GM19328 (cell line): ENCODE measurements around the gene TBC1D24.

Experiments
- ATAC-seq: cut with Tn5 transposase; IDR thresholded peaks from one replicate; pipeline ENCODE4 v1.9.1; 2021; ENCODE audit warnings: mild to moderate bottlenecking, moderate library complexity; ENCODE audit not compliant: unreplicated experiment

The TBC1D24 gene

GRCh38 chr16:2481676-2482075 lies 6.7 kb downstream of the TBC1D24 start:
- ATAC-seq, result no peak

GRCh38 chr16:2482249-2482648 lies 7.3 kb downstream of the TBC1D24 start:
- ATAC-seq, result no peak

- ATAC-seq, result no peak
Observed at GRCh38 chr16:2482708-2483534, 8.0 kb downstream of the TBC1D24 start.

- ATAC-seq, result no peak
Observed at GRCh38 chr16:2483939-2484897, 9.3 kb downstream of the TBC1D24 start.

GRCh38 chr16:2484898-2485508 lies 10.1 kb downstream of the TBC1D24 start:
- ATAC-seq, result no peak

- no peak for ATAC-seq
Observed at GRCh38 chr16:2485811-2486507, 11.0 kb downstream of the TBC1D24 start.

- no peak for ATAC-seq
Observed at GRCh38 chr16:2486645-2487516, 12.0 kb downstream of the TBC1D24 start.

- no peak for ATAC-seq
Observed at GRCh38 chr16:2487517-2487842, 12.6 kb downstream of the TBC1D24 start.

- ATAC-seq, result no peak
Observed at GRCh38 chr16:2487903-2488531, 13.1 kb downstream of the TBC1D24 start.

- no peak for ATAC-seq
Observed at GRCh38 chr16:2489581-2489980, 14.7 kb downstream of the TBC1D24 start.

- no peak for ATAC-seq
Observed at GRCh38 chr16:2490190-2491105, 15.5 kb downstream of the TBC1D24 start.

- ATAC-seq, result no peak
Observed at GRCh38 chr16:2492292-2492691, 17.4 kb downstream of the TBC1D24 start.

GRCh38 chr16:2493605-2494004 lies 18.7 kb downstream of the TBC1D24 start:
- ATAC-seq, result no peak

- no peak for ATAC-seq
Observed at GRCh38 chr16:2494616-2495015, 19.7 kb downstream of the TBC1D24 start.

- no peak for ATAC-seq
Observed at GRCh38 chr16:2495041-2495440, 20.1 kb downstream of the TBC1D24 start.

GRCh38 chr16:2496223-2497115 lies 21.5 kb downstream of the TBC1D24 start:
- no peak for ATAC-seq

- ATAC-seq, result no peak
Observed at GRCh38 chr16:2497116-2497630, 22.2 kb downstream of the TBC1D24 start.
